H1 (cell line): ENCODE data around the gene FAM151A. TPM values are rescaled to one million over a fixed set of nuclear protein-coding genes. Genes with fewer than 3 reads are reported as not detected.

ENCODE experiments used
- CTCF ChIA-PET: fragments of 300-600 bp; sonication (Branson Sonifier 250); formaldehyde crosslinking; loops from one replicate; lab custom pipeline; 2021; ENCODE audit not compliant: partially characterized antibody; lab: Charles Lee
- POLR2A ChIA-PET: fragments of 300-600 bp; sonication (Branson Sonifier 250); formaldehyde crosslinking; loops from one replicate; lab custom pipeline; 2021; ENCODE audit warnings: inconsistent platforms; ENCODE audit not compliant: partially characterized antibody; lab: Charles Lee
- DNase-seq, 2 experiments: peaks; one replicate each; pipeline versions ENCODE4 v3.0.0 to v3.0.0-alpha.2; 2010 to 2022; ENCODE audit warnings: low spot score in 2 of 2, low read depth in 1 of 2, mixed read lengths in 1 of 2
- FAIRE-seq: peaks from 2 replicates; lab custom pipeline; 2011; peaks lifted over from hg19 to GRCh38; lab: Jason Lieb, UNC
- H2AFZ ChIP-seq: 2 replicates; pipeline ENCODE4 v1.8.1; 2012; ENCODE audit warnings: low read length, inconsistent platforms
- H2AK5ac ChIP-seq: 2 replicates; pipeline ENCODE4 v1.6.1; 2013; ENCODE audit warnings: low read depth, low read length
- H2BK120ac ChIP-seq: replicated peaks from 2 replicates; pipeline ENCODE3; 2013; ENCODE audit warnings: low read depth, low read length, inconsistent platforms
- H2BK12ac ChIP-seq: 2 replicates; pipeline ENCODE4 v1.6.1; 2013; ENCODE audit warnings: low read depth, low read length
- H2BK15ac ChIP-seq: 2 replicates; pipeline ENCODE4 v1.6.1; 2013; ENCODE audit warnings: low read length
- H2BK20ac ChIP-seq: 2 replicates; pipeline ENCODE4 v1.6.1; 2013; ENCODE audit warnings: low read length
- H2BK5ac ChIP-seq: 2 replicates; pipeline ENCODE4 v1.6.1; 2013; ENCODE audit warnings: low read depth, low read length
- H3K14ac ChIP-seq: 2 replicates; pipeline ENCODE4 v1.6.1; 2013; ENCODE audit warnings: inconsistent platforms; ENCODE audit not compliant: insufficient read length
- H3K18ac ChIP-seq: 2 replicates; pipeline ENCODE4 v1.6.1; 2013; ENCODE audit warnings: low read length; ENCODE audit errors: extremely low read depth
- H3K23ac ChIP-seq: 2 replicates; pipeline ENCODE4 v1.6.1; 2013; ENCODE audit warnings: inconsistent platforms; ENCODE audit not compliant: insufficient read length
- H3K23me2 ChIP-seq: 2 replicates; pipeline ENCODE4 v1.6.1; 2013; ENCODE audit warnings: low read depth, low read length
- H3K27ac ChIP-seq: 2 replicates; pipeline ENCODE4 v1.6.1; 2011; ENCODE audit warnings: low read depth, low read length, inconsistent platforms
- H3K27me3 ChIP-seq, 4 experiments: replicated peaks in 1 of 4; 1 replicate in 1 of 4; 2 replicates in 3 of 4; pipeline versions ENCODE4 v1.6.1 to v1.8.1; 2011 to 2013; ENCODE audit warnings: low read length in 3 of 4, mild to moderate bottlenecking in 3 of 4, inconsistent platforms in 2 of 4, mixed read lengths in 2 of 4, moderate library complexity in 1 of 4; ENCODE audit not compliant: control insufficient read depth in 3 of 4, insufficient read depth in 3 of 4; ENCODE audit errors: extremely low read depth in 1 of 4
- H3K36me3 ChIP-seq, 4 experiments: 2 replicates each; pipeline versions ENCODE4 v1.6.1 to v1.8.1; 2011 to 2013; ENCODE audit warnings: mild to moderate bottlenecking in 4 of 4, low read length in 3 of 4, moderate library complexity in 2 of 4, control low read depth in 1 of 4, inconsistent platforms in 1 of 4; ENCODE audit not compliant: insufficient read depth in 4 of 4, control insufficient read depth in 2 of 4
- H3K4ac ChIP-seq: replicated peaks from 2 replicates; pipeline ENCODE3; 2013; ENCODE audit warnings: low read length, low read depth, mixed read lengths, inconsistent platforms; ENCODE audit not compliant: insufficient read length
- H3K4me1 ChIP-seq, 4 experiments: replicated peaks in 1 of 4; 1 replicate in 1 of 4; 2 replicates in 3 of 4; pipeline versions ENCODE4 v1.6.1 to v1.8.1; 2011 to 2013; ENCODE audit warnings: low read length in 3 of 4, inconsistent platforms in 2 of 4, mixed read lengths in 1 of 4; ENCODE audit not compliant: insufficient read depth in 4 of 4, control insufficient read depth in 3 of 4
- H3K4me2 ChIP-seq, 2 experiments: 2 replicates each; pipeline versions ENCODE4 v1.6.1 to v1.8.1; 2011 to 2013; ENCODE audit warnings: low read depth in 2 of 2, low read length in 2 of 2, control low read depth in 1 of 2, inconsistent platforms in 1 of 2, mild to moderate bottlenecking in 1 of 2; ENCODE audit not compliant: insufficient read depth in 1 of 2
- H3K4me3 ChIP-seq, 4 experiments: fragments of 200-600, 300-600 bp in 1 of 4; sonication (generic), shearing (Covaris generic), sonication (Bioruptor Twin) in 1 of 4; 2 replicates each; pipeline versions ENCODE4 v1.5.1 to v1.8.1; 2011 to 2016; ENCODE audit warnings: low read length in 4 of 4, low read depth in 3 of 4, control low read depth in 2 of 4, inconsistent platforms in 2 of 4, mild to moderate bottlenecking in 2 of 4, mixed read lengths in 1 of 4, moderate library complexity in 1 of 4; ENCODE audit not compliant: insufficient read depth in 2 of 4; ENCODE audit errors: extremely low read depth in 1 of 4
- H3K56ac ChIP-seq: replicated peaks from 2 replicates; pipeline ENCODE3; 2013; ENCODE audit warnings: low read depth, mild to moderate bottlenecking, mixed read lengths, low read length, inconsistent platforms; ENCODE audit not compliant: insufficient read length
- H3K79me1 ChIP-seq: 2 replicates; pipeline ENCODE4 v1.6.1; 2013; ENCODE audit warnings: low read depth, low read length, control low read depth
- H3K79me2 ChIP-seq, 2 experiments: 2 replicates each; pipeline versions ENCODE4 v1.6.1 to v1.8.1; 2012 to 2013; ENCODE audit warnings: low read length in 2 of 2, mild to moderate bottlenecking in 2 of 2, inconsistent platforms in 1 of 2; ENCODE audit not compliant: insufficient read depth in 2 of 2, control insufficient read depth in 1 of 2
- H3K9ac ChIP-seq, 4 experiments: replicated peaks in 1 of 4; 1 replicate in 1 of 4; 2 replicates in 3 of 4; pipeline versions ENCODE4 v1.6.1 to v1.8.1; 2011 to 2013; ENCODE audit warnings: low read depth in 3 of 4, low read length in 3 of 4, control low read depth in 2 of 4, mild to moderate bottlenecking in 2 of 4, moderate library complexity in 2 of 4, inconsistent platforms in 1 of 4; ENCODE audit errors: extremely low read depth in 1 of 4
- H3K9me3 ChIP-seq, 2 experiments: 2 replicates each; pipeline versions ENCODE4 v1.6.1 to v1.8.1; 2012 to 2013; ENCODE audit warnings: mild to moderate bottlenecking in 2 of 2, moderate library complexity in 2 of 2, control low read depth in 1 of 2, inconsistent platforms in 1 of 2, low read depth in 1 of 2, low read length in 1 of 2, mixed read lengths in 1 of 2; ENCODE audit not compliant: insufficient read depth in 2 of 2
- H4K20me1 ChIP-seq, 2 experiments: replicated peaks in 1 of 2; 2 replicates each; pipeline versions ENCODE3 to v1.8.1; 2011 to 2013; ENCODE audit warnings: inconsistent platforms in 2 of 2, low read length in 2 of 2, mild to moderate bottlenecking in 1 of 2; ENCODE audit not compliant: insufficient read depth in 2 of 2, control insufficient read depth in 1 of 2
- H4K5ac ChIP-seq: 2 replicates; pipeline ENCODE4 v1.6.1; 2013; ENCODE audit warnings: low read length, low read depth, mixed read lengths, inconsistent platforms; ENCODE audit not compliant: insufficient read length
- H4K8ac ChIP-seq: 2 replicates; pipeline ENCODE4 v1.8.0; 2013; ENCODE audit warnings: mild to moderate bottlenecking, moderate library complexity, low read length, inconsistent platforms; ENCODE audit not compliant: insufficient read depth; ENCODE audit errors: extremely low read depth
- H4K91ac ChIP-seq: replicated peaks from 2 replicates; pipeline ENCODE3; 2013; ENCODE audit warnings: low read length, mixed read lengths, inconsistent platforms; ENCODE audit not compliant: insufficient read length
- BACH1 ChIP-seq: IDR thresholded peaks from 2 replicates; pipeline ENCODE4 v1.6.1; 2012; ENCODE audit warnings: low read length, improper control_type of control experiment
- CREB1 ChIP-seq: IDR thresholded peaks from 2 replicates; pipeline ENCODE4 v1.6.1; 2012; ENCODE audit warnings: inconsistent platforms
- FOSL1 ChIP-seq: IDR thresholded peaks from 2 replicates; pipeline ENCODE4 v1.6.1; 2011; ENCODE audit warnings: mild to moderate bottlenecking, low read depth, low read length, moderate library complexity; ENCODE audit not compliant: insufficient read depth
- GTF2F1 ChIP-seq: IDR thresholded peaks from 2 replicates; pipeline ENCODE4 v1.6.1; 2012; ENCODE audit warnings: low read depth, low read length, improper control_type of control experiment, borderline replicate concordance
- KDM1A ChIP-seq: fragments of 200-600, 300-600 bp; sonication (generic); IDR thresholded peaks from 2 replicates; pipeline ENCODE4 v1.7.1; 2016; ENCODE audit warnings: mild to moderate bottlenecking, low read length, borderline replicate concordance
- POU5F1 ChIP-seq: IDR thresholded peaks from 2 replicates; pipeline ENCODE4 v1.6.1; 2011; ENCODE audit warnings: low read depth, mild to moderate bottlenecking, low read length, moderate library complexity
- SAP30 ChIP-seq: fragments of 300-600 bp; sonication (generic); IDR thresholded peaks from 2 replicates; pipeline ENCODE4 v1.7.1; 2012; ENCODE audit warnings: low read length, moderate library complexity, mild to moderate bottlenecking, inconsistent platforms; ENCODE audit not compliant: insufficient read depth, insufficient replicate concordance
- SIN3A ChIP-seq, 2 experiments: IDR thresholded peaks in 1 of 2; conservative IDR thresholded peaks in 1 of 2; 2 replicates each; pipeline ENCODE4 v1.6.1; 2011 to 2012; ENCODE audit warnings: low read length in 2 of 2, improper control_type of control experiment in 1 of 2, low read depth in 1 of 2, mild to moderate bottlenecking in 1 of 2
- SIRT6 ChIP-seq: IDR thresholded peaks from one replicate; pipeline ENCODE4 v1.7.1; 2012; ENCODE audit warnings: low read length, inconsistent platforms
- SP2 ChIP-seq: IDR thresholded peaks from 2 replicates; pipeline ENCODE4 v1.6.1; 2012; ENCODE audit warnings: mild to moderate bottlenecking, low read length, inconsistent platforms
- TAF7 ChIP-seq: optimal IDR thresholded peaks from 2 replicates; pipeline ENCODE3; 2011; ENCODE audit warnings: low read depth, mild to moderate bottlenecking, inconsistent platforms, low read length, moderate library complexity, borderline replicate concordance
- TEAD4 ChIP-seq: IDR thresholded peaks from 2 replicates; pipeline ENCODE4 v1.6.1; 2012; ENCODE audit warnings: low read depth, low read length, inconsistent platforms, mixed read lengths
- ZNF274 ChIP-seq: IDR thresholded peaks from 2 replicates; pipeline ENCODE4 v1.7.0; 2012; ENCODE audit warnings: low read length, borderline replicate concordance; ENCODE audit errors: extremely low read depth
- WGBS, 2 experiments: shearing (Covaris generic) in 1 of 2; methylation state at CpG; one replicate each; pipeline versions ENCODE4 v1.1.6 to v1.1.7; 2013 to 2015; ENCODE audit warnings: low lambda C conversion rate in 2 of 2, mixed read lengths in 2 of 2, inconsistent platforms in 1 of 2, low coverage in 1 of 2, missing lambda C conversion rate in 1 of 2; ENCODE audit not compliant: insufficient replicate concordance in 2 of 2, insufficient coverage in 1 of 2, insufficient read length in 1 of 2; ENCODE audit errors: extremely low coverage in 1 of 2, missing lambda C conversion rate in 1 of 2; 5-methylcytosine and 5-hydroxymethylcytosine counted together
- polyA plus RNA-seq, 7 experiments: library from polyadenylated mRNA; depleted of rRNA in 3 of 7; stranded (reverse) in 5 of 7; unstranded in 2 of 7; fragments of >200 nt in 5 of 7; fragments of 200-250 nt in 2 of 7; gene quantifications; 1 replicate in 5 of 7; 2 replicates in 1 of 7; 4 replicates in 1 of 7; pipeline versions ENCODE4 v1.2.1 to v1.2.3, GENCODE V29; 2011 to 2013; ENCODE audit warnings: missing spikeins in 2 of 7, mixed read lengths in 2 of 7
- total RNA-seq: library from RNA; stranded (reverse); fragmentation: NEBNext Ultra II Directional; extraction: Animal tissue kit (Norgen Biotek cat#: 25700); gene quantifications from 2 replicates; pipeline ENCODE4 v1.2.1, GENCODE V29; 2021
- TF ChIP-seq, protein P1 (sequence below): IDR thresholded peaks from 2 replicates; pipeline ENCODE4 v1.6.1; 2012; ENCODE audit warnings: inconsistent platforms

Gene FAM151A
- total and polyA plus RNA-seq, 2 of the 8 experiments (the other 6 are each of a cell fraction or from before 2014, with no cell fraction given): not detected

DNA sequence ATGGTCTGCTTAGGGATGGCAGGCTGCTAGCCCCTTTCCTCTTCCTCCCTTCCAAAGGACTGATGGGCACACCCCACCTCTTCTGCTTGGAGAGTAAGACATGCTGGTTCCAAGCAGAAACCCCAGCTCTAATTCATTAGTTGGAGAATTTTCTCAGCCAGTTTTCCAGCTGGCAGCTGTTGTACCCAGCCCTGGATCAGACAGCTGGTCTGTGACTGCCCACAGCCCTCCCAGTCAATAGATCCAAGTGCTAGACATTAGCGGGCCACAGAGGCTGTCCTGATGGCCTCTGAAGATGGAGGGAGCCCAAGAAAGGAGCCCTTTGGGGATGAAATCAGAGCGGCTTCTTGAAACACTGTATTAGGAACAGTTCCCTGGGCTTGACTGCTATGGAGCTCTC is 39.5 kb downstream of the FAM151A start:
- H4K20me1 ChIP-seq: no peaks in the 10 kb centered on the region
- H3K4ac ChIP-seq: no peak overlapping the region
- H2BK120ac ChIP-seq: no peak overlapping the region
- POLR2A ChIA-PET: interaction anchor here (1.4 to 1.6 kb wide), 2 partner anchors 9 to 179 kb away, joined by 3 to 5 read pairs; no protein-coding TSS in a partner anchor
- no peak overlapping the region for H2BK12ac ChIP-seq
- H3K4me2 ChIP-seq: no peak overlapping the region
- H3K14ac ChIP-seq: no peak overlapping the region
- 92% methylated on average over 2 of the region's 2 CpGs; no CpG with 5 or more reads in 1 of the 2 experiments for WGBS, 2 experiments
- H3K9ac ChIP-seq: no peak overlapping the region
- H2BK5ac ChIP-seq: 0 out of 2 replicates have a peak overlapping the region, but pooled peaks have one; percentile 89
- H4K8ac ChIP-seq: 0 out of 2 replicates have a peak overlapping the region, but pooled peaks have one; percentile 29
- CTCF ChIA-PET: interaction anchor here (0.6 to 2.0 kb wide), 6 partner anchors 9 to 1814 kb away, joined by 3 to 6 read pairs (median 3); no protein-coding TSS in a partner anchor
- H4K91ac ChIP-seq: no peak overlapping the region
- H2AFZ ChIP-seq: no peak overlapping the region
- H2BK20ac ChIP-seq: no peak overlapping the region
- H3K79me1 ChIP-seq: no peaks in the 10 kb centered on the region
- no peaks in the 10 kb centered on the region for H3K36me3 ChIP-seq
- 0 out of 2 replicates have a peak overlapping the region, but pooled peaks have one; percentile 76 for H2AK5ac ChIP-seq
- no peak overlapping the region for H3K4me3 ChIP-seq
- H3K27me3 ChIP-seq: no peaks in the 10 kb centered on the region
- H3K27ac ChIP-seq: no peak overlapping the region
- H3K79me2 ChIP-seq: no peaks in the 10 kb centered on the region
- no peaks in the 10 kb centered on the region for H3K23me2 ChIP-seq
- H3K18ac ChIP-seq: no peak overlapping the region
- FAIRE-seq (no peak), DNase-seq (no peak)
- H3K56ac ChIP-seq: no peak overlapping the region
- H3K9me3 ChIP-seq: no peaks in the 10 kb centered on the region
- peaks cover 19 to 21% (median 19%) of the 10 kb centered on the region in 4 experiments for H3K4me1 ChIP-seq
- no peak overlapping the region for H3K23ac ChIP-seq
- no peak overlapping the region for H2BK15ac ChIP-seq
- H4K5ac ChIP-seq: no peak overlapping the region
- TF ChIP-seq FOSL1 (no peak), POU5F1 (no peak), SIN3A (conservative IDR thresholded peaks at IDR 0.05 in 1 of 2, IDR thresholded peaks at IDR 0.05 in 1 of 2; ENCODE audit: low read depth in 1 of 2, low read length in 2 of 2) (no peak), KDM1A (no peak), GTF2F1 (no peak), BACH1 (no peak), ZNF274 (no peak), SP2 (no peak), TEAD4 (no peak), TAF7 (no peak), SAP30 (no peak), CREB1 (no peak), SIRT6 (no peak)
- TF ChIP-seq, protein P1, sequence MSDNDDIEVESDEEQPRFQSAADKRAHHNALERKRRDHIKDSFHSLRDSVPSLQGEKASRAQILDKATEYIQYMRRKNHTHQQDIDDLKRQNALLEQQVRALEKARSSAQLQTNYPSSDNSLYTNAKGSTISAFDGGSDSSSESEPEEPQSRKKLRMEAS: no peak
